ENCODE data around the gene MRPL27.
A peak's percentile ranks its signal among the peaks of the same experiment; 100 is the strongest.

The MRPL27 gene

GRCh38 chr17:50373705-50374104 lies 721 bp upstream of the MRPL27 start:
- no peak for DNase-seq (ENCODE audit: low read depth)
- H3K4me3 ChIP-seq (ENCODE audit: low read length), result peak overlapping the region; percentile 88
- TF ChIP-seq, protein P1, sequence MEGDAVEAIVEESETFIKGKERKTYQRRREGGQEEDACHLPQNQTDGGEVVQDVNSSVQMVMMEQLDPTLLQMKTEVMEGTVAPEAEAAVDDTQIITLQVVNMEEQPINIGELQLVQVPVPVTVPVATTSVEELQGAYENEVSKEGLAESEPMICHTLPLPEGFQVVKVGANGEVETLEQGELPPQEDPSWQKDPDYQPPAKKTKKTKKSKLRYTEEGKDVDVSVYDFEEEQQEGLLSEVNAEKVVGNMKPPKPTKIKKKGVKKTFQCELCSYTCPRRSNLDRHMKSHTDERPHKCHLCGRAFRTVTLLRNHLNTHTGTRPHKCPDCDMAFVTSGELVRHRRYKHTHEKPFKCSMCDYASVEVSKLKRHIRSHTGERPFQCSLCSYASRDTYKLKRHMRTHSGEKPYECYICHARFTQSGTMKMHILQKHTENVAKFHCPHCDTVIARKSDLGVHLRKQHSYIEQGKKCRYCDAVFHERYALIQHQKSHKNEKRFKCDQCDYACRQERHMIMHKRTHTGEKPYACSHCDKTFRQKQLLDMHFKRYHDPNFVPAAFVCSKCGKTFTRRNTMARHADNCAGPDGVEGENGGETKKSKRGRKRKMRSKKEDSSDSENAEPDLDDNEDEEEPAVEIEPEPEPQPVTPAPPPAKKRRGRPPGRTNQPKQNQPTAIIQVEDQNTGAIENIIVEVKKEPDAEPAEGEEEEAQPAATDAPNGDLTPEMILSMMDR (IDR thresholded peaks at IDR 0.05; ENCODE audit: insufficient read depth, low read depth, low read length, missing control alignments), result no peak

DNA sequence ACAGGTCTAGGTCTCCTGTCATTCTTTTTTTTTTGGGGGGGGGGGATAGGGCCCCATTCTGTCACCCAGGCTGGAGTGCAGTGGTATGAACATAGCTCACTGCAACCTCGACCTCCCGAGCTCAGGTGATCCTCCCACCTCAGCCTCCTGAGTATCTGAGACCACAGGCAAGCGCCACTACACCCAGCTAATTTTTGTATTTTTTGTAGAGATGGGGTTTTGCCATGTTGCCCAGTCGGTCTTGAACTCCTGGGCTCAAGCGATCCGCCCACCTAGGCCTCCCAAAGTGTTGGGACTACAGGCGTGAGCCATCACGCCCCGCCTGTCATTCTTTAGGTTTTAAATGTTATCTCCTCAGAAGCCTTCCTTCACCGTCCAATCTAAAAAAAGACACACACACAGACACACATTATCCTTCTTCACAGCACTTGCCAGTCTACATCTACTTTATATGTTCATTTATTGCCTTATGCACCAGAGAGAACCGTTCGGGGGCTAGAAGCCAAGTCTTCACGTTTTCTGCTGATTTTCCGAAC lies 694 bp downstream of the MRPL27 start:
- DNase-seq (ENCODE audit: low read depth), result no peak
- TF ChIP-seq, protein P1 (IDR thresholded peaks at IDR 0.05; ENCODE audit: insufficient read depth, low read depth, low read length, missing control alignments), result no peak
- peak overlapping the region; percentile 88 for H3K4me3 ChIP-seq (ENCODE audit: low read length)

DNA sequence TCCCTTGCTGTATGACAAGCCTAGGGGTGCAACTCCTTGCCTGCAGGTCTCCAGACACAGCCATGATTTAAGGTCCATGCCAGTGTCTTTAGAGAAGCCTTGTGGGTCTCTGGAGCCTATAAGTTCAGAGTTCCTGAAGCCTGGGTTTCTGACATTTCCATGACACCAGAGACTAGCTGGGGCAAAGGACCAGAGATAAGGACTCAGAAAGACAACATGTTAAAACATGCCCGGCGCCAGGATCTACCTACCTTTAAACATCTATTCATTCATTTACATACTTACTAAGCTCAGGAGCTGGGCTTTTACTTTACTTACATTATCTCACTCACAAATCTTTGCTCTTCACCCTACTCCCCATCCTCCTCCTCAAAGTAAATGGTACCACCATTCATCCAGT lies 1.5 kb downstream of the MRPL27 start:
- TF ChIP-seq, protein P1 (IDR thresholded peaks at IDR 0.05; ENCODE audit: insufficient read depth, low read depth, low read length, missing control alignments), result no peak
- peak overlapping the region; percentile 88 for H3K4me3 ChIP-seq (ENCODE audit: low read length)
- peak; percentile 89 for DNase-seq (ENCODE audit: low read depth)

DNA sequence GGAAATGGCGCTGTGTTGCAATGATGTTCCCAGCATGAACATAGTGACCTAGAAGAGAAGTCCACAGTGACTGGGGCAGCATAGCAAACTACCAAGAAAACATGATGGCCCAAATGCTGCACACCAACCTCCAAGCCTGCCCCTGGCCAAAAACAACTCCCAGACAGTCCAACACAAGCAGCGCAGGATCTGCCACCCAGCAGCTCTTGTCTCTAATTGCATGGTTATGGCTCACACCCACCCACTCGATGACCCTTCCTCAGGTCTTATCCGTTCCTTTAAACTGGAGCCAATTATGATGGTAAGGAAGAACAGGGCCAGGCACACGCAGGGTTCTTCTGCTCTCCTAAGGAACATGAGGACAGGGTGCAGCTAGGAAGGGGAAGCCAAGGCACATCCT lies 2.9 kb downstream of the MRPL27 start:
- TF ChIP-seq, protein P1 (IDR thresholded peaks at IDR 0.05; ENCODE audit: insufficient read depth, low read depth, low read length, missing control alignments), result no peak
- H3K4me3 ChIP-seq (ENCODE audit: low read length), result no peak overlapping the region
- no peak for DNase-seq (ENCODE audit: low read depth)

GRCh38 chr17:50367401-50367800 lies 5.6 kb downstream of the MRPL27 start:
- DNase-seq (ENCODE audit: low read depth), result no peak
- H3K4me3 ChIP-seq (ENCODE audit: low read length), result no peak overlapping the region
- TF ChIP-seq, protein P1 (IDR thresholded peaks at IDR 0.05; ENCODE audit: insufficient read depth, low read depth, low read length, missing control alignments), result no peak

- H3K4me3 ChIP-seq (ENCODE audit: low read length), result no peak overlapping the region
- TF ChIP-seq, protein P1 (IDR thresholded peaks at IDR 0.05; ENCODE audit: insufficient read depth, low read depth, low read length, missing control alignments), result no peak
- DNase-seq (ENCODE audit: low read depth), result no peak
Measured at GRCh38 chr17:50365649-50366393, 7.2 kb downstream of the MRPL27 start.

DNA sequence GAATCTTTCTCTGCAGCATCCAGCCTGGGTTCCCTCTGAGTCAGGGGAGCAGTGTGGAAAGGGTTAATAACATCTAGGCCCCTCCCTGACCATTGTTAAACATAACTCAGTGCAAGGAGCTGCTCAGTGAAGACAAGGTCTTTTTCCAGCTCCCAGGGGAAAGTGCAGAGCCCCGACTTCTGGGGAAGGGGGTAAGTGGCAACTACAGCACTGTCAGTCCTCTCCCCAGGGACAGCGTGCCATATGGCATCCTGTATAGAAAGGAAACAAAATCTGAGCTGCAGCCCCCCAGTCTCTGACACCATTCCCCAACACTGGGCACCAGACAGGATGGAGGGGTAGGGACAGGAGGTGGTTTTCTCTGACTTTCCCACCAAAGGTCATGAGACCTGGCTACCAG lies 7.8 kb downstream of the MRPL27 start:
- TF ChIP-seq, protein P1 (IDR thresholded peaks at IDR 0.05; ENCODE audit: insufficient read depth, low read depth, low read length, missing control alignments), result no peak

More for the DNA sequence above, 7.8 kb downstream of the MRPL27 start:
- DNase-seq (ENCODE audit: low read depth), result no peak
- no peak overlapping the region for H3K4me3 ChIP-seq (ENCODE audit: low read length)
